HG03460 (cell line): ENCODE data around the gene PRKG1.

Experiments
- ATAC-seq: cut with Tn5 transposase; IDR thresholded peaks from one replicate; pipeline ENCODE4 v1.9.1; 2021; ENCODE audit not compliant: unreplicated experiment

Gene PRKG1

DNA sequence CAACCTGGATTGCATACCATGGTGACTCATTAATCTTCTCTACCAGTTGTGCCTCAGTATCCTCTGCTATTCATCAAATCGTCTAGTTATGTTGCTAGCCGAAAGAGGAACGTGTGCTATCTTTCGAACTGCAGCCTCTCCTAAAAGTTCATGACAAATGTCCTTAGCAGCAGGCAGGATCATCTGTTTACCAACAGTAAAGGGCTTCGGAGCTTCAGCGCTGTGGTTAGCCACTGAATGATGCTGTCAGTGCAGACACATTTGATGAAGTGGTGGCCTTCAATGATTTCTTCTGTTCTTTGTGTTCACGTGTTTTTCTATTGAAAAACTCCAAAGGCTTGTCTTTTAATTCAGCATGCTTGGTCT is 556.3 kb downstream of the PRKG1 start:
- no peak for ATAC-seq

DNA sequence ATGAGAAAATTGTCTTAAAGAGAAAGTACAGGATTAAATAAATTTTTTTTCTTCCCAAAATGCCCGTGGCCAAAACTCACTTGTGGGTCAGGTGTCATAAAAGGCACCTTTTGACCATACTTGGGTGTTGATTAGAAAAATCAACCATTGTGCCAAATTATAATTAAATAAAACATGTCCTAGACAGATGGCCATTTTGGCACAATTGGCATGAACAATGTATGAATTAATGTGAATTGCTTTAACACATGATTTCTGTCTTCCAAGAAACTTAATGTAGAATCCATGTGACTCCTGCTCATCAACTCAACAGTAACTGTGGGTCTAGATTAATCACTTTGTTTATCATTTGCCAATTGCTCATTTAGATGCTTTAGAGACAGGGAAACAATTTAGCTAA is 561.1 kb downstream of the PRKG1 start:
- ATAC-seq = no peak

DNA sequence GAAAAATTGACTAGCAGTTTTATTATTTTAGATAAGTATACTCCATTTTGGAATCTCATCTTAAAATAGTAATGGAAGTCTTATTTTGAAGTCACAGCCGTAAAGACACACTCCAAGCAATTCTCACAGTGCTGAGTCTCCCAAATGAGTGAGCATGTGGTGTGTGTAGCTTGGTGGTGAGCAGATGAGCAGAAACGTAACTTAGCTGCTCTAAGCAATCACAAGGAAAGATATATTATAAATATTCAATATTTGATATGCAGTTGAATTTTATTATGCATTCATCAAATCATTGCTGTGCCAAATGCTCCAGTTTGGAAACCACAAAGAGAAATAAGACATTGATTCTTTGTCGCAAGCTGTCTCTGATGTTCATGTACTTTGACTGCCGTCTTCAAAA is 563.9 kb downstream of the PRKG1 start:
- ATAC-seq = no peak

DNA sequence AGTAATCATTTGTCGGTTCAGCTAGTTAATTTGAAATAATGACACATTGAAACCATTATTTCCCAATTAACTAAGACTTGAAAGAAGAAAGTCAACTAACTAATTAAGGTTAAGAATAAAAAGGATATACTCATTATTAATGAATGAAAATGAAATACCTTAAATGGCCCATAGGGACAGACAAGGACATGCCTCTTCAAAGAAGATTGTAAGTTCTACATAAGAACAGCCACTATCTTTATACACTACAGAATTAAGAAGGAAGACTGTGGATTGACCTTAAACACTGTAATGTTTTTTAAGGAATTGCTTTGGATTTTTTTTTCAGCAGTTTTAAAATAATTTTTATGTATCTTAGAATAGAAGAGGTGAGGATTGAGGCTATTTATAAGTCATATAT is 564.5 kb downstream of the PRKG1 start:
- ATAC-seq = no peak

DNA sequence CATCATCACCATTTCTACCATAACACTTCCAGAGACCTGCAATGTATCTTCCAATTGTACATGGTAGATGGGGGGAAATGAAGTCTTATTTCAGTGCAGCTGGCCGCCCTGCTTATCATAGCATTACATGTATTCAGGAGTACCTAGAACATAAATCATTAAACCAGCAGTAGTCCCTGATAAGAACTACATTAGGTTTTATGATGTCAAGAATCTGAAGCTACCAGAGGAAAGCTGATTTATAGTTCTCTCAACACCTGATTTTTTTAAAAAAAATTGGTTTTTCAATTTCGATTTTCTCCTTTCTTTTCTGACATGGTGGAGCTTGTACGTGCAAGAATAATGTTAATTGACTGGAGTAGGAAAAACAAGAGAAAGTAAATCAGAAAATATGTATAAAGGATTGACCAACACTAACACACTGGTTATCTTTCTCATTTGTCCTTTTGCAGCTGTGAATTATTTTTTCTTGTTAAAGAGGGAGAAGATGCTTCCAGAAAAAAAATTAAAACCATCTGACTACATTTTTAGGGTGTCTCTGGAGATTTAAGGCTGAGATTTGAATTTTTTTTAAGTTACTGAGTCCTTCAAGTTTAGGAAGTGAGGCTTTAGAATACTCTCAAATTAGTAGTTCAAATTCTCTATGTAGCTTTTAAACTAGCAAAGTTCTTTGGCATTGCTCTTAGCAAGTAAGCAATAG is 566.0 kb downstream of the PRKG1 start:
- no peak for ATAC-seq

DNA sequence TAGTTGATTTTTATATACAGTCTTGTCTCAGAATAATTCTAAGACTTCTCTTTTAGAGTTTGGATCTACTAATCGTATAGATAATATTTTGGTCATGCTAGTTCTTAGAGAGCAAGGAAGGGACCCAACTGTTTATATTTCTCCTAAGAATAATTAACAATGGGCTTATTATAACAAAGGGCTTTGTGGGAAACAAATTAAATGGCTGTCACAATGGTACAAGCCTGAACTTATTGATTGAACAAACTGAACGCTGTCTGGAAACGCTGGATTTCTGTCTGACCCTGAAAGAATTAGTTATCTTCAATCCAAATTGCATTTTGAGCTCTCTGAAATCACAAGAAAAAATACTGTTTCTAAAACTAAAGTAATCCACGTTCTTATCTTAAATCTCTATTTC is 568.3 kb downstream of the PRKG1 start:
- ATAC-seq = no peak

DNA sequence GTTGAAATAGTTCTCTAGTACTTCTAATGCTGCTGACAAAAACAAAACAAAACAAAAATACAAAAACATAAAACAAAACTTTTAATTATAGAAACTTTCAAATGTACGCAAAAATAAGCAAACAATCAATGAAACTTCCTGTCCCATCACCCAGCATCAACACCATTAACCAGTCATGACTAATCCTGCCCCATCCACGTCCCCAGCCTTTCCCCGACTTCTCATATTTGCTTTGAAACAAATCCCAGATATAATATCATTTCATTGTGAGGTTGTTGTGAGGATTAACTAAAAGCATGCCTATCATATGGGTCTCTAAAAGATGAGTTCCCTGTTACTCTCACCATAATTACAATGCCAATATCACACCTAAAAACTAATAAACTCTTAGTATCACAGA is 569.4 kb downstream of the PRKG1 start:
- ATAC-seq = no peak

DNA sequence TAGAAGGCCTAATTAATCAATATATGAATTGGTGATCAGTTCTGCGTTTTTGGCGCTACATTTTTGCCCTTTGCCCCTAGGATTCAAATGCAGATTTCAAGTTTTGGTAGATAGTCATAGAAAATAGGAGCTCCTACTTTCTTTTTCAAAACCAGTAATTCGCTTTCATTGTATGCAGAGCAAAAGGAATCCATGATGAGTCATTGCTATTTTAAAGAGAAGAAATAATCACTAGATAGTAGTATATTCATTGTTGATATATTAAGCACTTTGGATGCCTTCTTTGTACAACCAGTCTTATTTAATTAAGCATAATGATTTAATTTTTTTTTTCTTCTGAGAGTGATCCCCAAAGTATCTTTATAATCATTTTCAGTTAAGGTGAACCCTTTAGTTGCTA is 574.8 kb downstream of the PRKG1 start:
- no peak for ATAC-seq

DNA sequence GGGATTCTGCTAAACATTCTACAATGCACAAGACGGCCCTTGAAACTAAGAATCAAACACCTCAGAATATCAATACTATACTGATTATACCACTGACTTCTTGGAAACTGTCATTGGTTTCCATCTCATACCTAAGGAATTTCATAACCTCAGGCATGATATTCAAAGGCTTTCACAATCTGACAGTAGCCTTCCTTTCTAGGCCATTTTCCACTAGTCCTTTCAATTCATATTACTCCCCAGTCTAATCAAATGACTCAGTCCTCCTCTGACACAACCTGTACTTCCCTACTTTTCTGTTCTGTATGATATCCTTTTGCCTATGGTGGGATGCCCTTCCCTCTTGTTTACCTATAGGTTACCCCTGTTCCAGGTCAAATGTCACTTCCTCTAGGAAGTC is 576.8 kb downstream of the PRKG1 start:
- ATAC-seq = no peak

DNA sequence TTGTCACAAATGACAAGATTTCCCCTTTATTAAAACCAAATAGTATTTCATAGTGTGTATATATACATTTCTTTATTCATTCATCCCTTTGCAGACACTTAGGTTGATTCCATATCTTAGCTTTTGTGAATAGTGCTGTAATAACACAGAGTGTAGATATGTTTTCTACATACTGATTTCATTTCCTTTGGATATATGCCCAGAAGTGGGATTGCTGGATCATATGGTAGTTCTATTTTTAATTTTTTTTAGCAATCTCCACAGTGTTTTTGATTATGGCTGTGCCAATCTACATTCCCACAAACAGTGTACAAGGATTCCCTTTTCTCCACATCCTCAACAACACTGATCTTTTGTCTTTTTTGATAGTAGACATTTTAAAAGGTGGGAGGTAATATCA is 578.7 kb downstream of the PRKG1 start:
- ATAC-seq = no peak

DNA sequence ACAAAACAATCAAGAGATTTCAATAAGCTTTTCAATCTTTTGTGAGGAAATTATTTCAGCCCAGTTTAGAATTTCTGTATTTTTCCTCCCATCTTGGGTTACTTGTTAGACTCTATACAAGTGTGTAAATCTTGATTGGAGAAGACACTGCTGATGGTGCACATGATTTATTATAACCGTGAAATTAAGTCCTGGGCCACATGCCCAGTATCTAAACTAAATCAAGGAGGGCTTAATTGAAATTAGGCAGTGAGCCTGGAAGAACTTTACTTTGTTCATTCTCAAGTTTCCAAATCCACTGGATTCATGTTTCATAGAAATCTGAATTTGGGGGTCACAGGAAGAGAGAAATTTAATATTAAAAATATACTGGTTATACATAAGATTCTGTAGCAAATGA is 580.6 kb downstream of the PRKG1 start:
- no peak for ATAC-seq

DNA sequence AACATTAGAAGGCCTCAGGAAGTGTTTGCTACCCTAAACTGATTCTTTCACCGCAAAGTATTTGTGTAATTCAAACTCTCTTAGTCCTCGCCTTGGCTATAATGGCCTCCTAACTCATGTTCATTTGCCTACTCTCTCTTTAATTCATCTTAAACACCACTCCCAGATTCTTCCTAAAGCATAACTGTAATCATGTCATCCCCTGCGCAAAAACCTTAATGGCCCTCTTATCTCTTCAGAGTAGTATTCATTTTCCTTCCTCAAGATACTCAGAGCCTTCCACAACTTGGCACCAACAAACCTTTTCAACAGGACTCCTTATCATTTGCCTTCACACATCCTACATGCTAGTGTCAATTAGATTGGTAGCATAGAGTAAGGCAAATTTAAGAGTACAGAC is 582.2 kb downstream of the PRKG1 start:
- ATAC-seq = no peak

DNA sequence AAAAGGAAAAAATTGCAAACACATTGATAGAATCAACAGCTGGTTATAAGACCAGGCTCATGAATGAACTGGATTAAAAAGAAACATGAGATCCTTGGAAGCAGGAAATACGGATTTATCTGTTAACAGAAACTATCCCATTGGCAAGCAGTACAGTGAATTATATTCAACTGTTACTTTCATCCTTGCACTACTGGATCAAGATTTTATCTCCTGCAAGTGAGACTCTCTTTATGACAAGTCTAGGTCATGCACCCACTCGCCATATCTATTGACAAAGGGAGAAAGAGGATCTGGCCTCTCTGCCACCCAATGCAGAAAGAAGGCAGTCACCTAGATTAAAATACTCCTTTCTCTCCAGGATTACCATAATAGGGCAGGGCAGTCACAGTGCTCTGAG is 583.7 kb downstream of the PRKG1 start:
- ATAC-seq = no peak

DNA sequence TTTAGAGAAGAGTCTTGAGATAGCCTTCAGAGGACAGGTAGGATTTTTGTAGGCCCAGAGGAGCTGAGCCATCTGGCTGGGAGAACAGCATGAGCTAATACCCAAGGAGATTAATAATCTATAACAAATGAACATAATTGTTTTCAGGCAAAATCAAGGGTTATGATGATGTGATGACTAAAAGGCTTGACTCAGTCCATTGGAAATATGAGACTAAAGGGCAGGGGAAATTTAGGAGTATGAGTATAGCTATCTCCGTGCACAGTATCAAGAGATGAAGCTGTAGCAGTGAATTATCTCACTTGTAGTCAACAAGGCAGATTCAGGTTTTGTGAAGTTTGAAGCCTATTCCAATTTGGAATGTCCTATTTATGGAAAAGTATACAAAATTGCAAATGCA is 585.1 kb downstream of the PRKG1 start:
- ATAC-seq = no peak

DNA sequence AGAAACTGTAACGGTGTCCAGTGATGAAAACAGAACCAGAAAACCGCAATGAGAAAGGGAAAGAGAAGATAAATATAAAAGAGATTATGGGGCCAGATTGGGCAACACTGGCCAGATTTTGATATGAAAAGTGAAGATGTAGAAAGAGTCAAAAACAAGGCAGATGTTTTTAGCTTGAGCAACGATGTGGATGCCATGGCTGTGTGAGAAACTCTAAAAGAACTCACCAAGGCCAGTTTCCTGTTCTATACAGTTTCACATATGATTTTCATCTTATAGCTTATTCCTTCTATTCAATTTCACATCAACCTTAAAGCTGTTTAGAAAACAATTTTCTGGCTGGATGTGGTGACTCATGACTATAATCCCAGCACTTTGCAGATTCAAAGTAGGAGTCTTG is 588.8 kb downstream of the PRKG1 start:
- ATAC-seq = no peak

DNA sequence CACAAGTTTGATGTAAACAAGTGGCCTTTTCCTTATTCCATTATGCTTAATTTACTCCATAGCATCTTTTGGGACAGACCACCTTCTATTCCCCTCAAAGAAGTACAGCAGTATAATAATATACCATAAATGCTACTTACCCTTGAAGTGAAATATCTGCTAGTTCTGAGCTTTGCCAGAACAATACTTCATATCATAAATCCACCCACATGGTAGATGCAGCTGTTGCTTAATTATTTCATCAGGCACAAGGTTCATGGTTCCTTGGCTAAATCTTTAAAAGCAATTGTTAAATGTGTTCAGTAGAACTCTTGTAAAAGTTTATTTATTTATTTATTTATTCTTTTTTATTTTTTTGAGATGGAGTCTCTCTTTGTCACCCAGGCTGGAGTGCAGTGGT is 592.2 kb downstream of the PRKG1 start:
- no peak for ATAC-seq

DNA sequence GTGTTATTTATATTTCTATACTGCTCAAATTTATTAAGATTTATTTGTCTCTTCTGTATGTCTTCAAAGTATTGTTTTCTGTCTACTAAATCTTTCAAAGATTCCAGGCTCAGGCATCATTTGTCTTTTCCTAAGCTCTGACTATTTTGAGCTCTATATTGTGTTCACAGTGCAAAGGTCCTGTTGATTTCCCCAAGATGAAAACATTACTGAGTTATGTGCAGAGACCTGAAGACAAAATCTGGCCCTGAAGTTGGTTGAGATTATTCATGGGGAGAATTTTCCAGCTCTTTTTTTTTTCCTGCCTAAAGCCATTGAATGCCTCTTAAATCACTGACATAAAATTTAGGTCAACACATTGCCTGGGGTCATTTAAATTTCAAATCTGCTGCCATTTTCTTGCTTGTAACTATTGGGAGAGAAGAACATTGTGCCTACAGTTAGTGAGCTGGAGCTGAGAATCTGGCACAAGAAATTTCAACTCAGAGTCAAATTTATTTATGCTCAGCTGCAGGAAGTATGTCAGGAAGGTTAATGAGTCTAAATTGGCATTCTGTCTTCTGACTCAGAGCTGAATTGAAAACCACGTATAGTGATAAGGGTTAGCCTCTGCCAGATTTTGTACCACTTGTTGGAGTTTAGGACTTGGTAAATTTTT is 593.5 kb downstream of the PRKG1 start:
- no peak for ATAC-seq

DNA sequence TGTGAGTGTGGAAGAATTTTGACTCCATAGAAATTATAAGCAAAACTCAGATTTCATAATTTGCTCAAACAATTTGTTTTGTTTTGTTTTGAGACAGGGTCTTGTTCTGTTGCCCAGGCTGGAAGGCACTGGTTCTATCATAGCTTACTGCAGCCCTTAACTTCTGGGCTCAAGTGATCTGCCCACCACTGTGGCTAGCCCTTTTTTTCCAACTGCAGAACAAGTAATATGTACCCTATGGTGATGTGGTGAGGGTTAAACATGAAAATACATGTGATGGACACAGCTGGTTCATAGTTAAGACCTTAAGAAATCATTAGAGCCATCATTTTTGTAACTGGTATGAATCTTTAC is 594.0 kb downstream of the PRKG1 start:
- ATAC-seq = no peak

DNA sequence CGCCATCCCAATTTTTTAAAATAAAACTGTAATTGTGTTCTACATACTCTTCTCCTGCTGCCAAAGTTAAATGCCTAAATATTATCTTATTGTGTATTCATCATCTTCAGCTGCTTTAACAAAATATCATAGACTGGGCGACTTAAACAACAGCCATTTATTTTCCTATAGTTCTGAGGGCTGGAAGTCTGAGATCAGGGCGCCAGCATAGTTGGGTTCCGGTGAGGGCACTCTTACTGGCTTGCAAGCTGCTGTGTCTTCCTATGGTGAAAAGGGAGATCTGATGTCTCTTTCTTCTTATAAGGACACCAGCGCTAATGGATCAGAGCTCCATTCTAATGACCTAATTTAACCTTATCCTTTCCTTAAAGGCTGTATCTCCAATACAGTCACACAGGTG is 594.8 kb downstream of the PRKG1 start:
- no peak for ATAC-seq

DNA sequence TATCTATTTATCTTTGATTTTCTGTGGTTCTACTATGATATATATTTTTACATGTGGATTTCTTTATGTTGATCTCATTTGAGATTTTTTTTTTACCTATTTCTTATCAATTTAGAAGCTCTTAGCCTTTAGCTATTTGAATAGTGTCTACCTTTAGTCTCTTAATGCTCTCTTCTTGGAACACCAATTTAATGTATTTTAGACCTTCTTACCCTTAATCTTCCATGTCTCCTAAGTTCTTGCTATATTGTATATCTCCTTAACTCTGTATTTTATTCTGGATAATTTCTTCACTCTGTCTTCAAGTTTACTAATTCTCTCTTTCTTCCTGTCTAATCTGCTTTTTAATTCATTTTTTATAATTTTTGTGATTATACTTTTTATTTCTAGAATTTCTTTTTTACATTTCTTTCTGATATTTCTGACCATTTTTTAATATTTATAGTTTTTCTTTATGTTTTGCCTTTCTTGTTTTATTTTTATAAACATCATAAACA is 597.8 kb downstream of the PRKG1 start:
- ATAC-seq = no peak

DNA sequence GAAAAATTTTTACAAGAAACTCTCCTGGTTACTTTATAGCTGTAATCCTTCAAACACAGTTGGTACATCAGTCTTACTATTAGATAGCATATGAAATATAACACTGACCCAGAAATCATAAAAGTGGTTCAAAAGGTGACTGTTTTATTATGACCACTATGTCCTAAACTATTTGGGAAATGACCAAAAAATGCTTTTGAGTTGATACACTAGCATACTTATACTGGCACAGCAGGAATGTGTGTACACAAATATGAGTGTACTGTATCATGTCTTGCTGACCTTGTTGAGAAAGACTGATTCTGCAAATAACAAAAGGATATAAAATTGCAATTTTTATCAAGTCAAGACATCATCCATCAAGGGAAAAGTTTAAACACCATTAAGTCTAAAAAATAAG is 600.8 kb downstream of the PRKG1 start:
- ATAC-seq = no peak

DNA sequence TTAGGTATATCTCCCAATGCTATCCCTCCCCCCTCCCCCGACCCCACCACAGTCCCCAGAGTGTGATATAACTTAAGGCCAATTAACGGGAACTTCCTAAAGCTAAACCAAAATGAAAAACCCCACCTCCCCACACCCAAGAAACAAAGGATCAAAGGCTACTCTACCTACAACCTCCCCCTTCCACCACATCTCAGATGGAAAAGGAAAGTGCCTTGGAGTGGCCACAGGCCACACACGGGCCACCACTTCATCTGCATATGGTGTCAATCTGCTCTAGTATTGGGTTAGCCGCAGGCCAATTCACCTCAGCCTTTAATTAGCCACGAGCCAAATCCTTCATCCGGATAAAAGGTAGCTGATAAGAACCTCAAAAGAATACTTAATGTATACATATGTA is 605.6 kb downstream of the PRKG1 start:
- ATAC-seq = no peak

DNA sequence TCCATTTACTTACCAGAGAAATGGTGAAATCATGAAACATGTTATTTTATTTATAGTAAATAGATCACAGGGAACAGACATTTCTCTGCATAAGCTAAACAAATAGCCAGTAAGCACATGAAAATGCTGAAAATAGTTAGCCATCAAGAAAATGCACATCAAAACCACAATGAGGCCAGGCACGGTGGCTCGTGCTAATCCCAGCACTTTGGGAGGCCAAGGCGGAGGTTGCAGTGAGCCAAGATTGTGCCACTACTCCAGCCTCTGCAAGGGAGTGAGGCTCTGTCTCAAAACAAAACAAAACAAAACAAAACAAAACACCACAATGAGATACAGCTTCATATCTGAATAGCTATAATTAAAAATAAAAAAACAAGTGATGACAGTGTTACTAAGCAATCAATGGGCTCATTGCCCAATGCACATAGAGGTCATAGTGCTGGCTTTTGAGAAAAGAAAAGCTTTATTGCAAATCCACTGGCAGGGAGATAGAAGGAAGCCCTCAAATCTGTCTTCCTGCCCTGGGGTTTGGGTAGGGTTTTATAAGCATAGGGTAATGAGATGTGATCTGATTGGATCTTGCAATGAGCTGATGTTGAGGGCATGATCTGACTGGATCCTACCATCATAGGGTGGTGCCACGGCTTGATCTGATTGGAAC is 608.9 kb downstream of the PRKG1 start:
- ATAC-seq = no peak
